Thyroid gland (tissue), 4 donors: ENCODE results near the gene RNF167. TPM values are rescaled to one million over a fixed set of nuclear protein-coding genes. Genes with fewer than 3 reads are reported as not detected.

Source experiments
- DNase-seq, 2 donors: peaks; one replicate each; pipeline ENCODE4 v3.0.0-alpha.2; 2019
- H3K27ac ChIP-seq, 3 donors: fragments of 200-600 bp; sonication (generic); 1 replicate in 2 of 3; 2 replicates in 1 of 3; pipeline ENCODE4 v1.5.1; 2016 to 2019; ENCODE audit warnings: mild to moderate bottlenecking in 1 of 3, moderate library complexity in 1 of 3
- H3K27me3 ChIP-seq: fragments of 200-600 bp; sonication (generic); one replicate; pipeline ENCODE4 v1.5.1; 2019
- H3K36me3 ChIP-seq, 2 donors: fragments of 200-600 bp; sonication (generic); one replicate each; pipeline ENCODE4 v1.5.1; 2016 to 2019
- H3K4me1 ChIP-seq, 2 donors: fragments of 200-600 bp; sonication (generic); one replicate each; pipeline ENCODE4 v1.5.1; 2017 to 2019
- H3K4me3 ChIP-seq, 3 donors: fragments of 200-600 bp; sonication (generic); replicated peaks in 1 of 3; 1 replicate in 2 of 3; 2 replicates in 1 of 3; pipeline ENCODE4 v1.5.1; 2016; ENCODE audit warnings: mild to moderate bottlenecking in 1 of 3
- H3K9me3 ChIP-seq: fragments of 200-600 bp; sonication (generic); one replicate; pipeline ENCODE4 v1.5.1; 2017
- POLR2A ChIP-seq, 2 donors: fragments of 450-650 bp; IDR thresholded peaks; one replicate each; pipeline ENCODE4 v1.6.1; 2017; ENCODE audit warnings: antibody characterized with exemption in 2 of 2, mild to moderate bottlenecking in 2 of 2, moderate library complexity in 1 of 2
- WGBS, 2 donors: methylation state at CpG; one replicate each; pipeline ENCODE4 v1.1.5; 2017; 5-methylcytosine and 5-hydroxymethylcytosine counted together
- intact Hi-C: fragments of 100-400 bp; cut with DNase I; formaldehyde crosslinking; loops from one replicate; pipeline ENCODE4 v1.15.1; 2023
- total RNA-seq, 4 donors: library from RNA; depleted of rRNA; stranded (reverse); fragments of >200 nt; gene quantifications; one replicate each; pipeline ENCODE4 v1.2.3, GENCODE V29; 2016
- TF ChIP-seq, protein P1 (sequence below), 6 experiments: fragments of 200-600 bp in 3 of 6; fragments of 450-650 bp in 3 of 6; sonication (generic) in 3 of 6; IDR thresholded peaks; one replicate each; pipeline ENCODE4 v1.5.1; 2016 to 2019; ENCODE audit warnings: antibody characterized with exemption in 6 of 6, mild to moderate bottlenecking in 2 of 6, inconsistent platforms in 1 of 6, moderate library complexity in 1 of 6

RNF167 gene
- total RNA-seq, 4 donors from 2014 or later = 47.1 to 77.0 (median 67.2) TPM

DNA sequence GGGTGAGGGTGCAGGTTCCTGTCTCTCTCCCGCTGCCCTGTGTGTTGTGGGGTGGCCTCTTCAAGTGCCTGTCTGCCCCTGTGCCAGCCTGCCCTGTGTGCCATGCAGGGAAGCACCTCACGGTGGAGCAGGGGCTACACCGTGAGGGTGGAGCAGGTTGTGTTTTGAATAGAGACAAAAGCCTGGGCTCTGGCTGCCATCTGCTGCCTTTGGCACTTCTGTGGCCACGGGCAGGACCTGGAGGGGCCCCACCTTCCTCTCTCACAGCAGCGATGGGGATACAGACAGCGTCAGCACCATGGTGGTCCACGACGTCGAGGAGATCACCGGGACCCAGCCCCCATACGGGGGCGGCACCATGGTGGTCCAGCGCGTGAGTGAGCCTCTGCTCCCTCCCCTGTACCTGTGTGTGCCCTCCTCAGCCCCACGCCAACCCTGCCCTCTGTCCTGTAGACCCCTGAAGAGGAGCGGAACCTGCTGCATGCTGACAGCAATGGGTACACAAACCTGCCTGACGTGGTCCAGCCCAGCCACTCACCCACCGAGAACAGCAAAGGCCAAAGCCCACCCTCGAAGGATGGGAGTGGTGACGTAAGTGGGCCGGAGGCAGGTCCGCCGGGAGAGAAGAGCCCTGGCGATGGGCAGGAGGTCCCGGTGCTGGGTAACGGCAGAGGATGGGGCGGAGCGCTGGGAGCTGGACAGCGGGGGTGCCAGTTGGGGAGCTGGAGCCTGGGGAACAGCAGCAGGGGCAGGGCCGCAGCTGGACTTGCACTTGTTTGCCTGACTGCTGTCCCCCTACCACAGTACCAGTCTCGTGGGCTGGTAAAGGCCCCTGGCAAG lies 46.1 kb upstream of the RNF167 start:
- DNase-seq = no peak
- no peak overlapping the region for H3K27ac ChIP-seq
- no peak overlapping the region for H3K4me3 ChIP-seq
- no peaks in the 10 kb centered on the region for H3K27me3 ChIP-seq
- H3K36me3 ChIP-seq = peaks cover 55 to 63% of the 10 kb centered on the region in 2 donors
- TF ChIP-seq POLR2A (IDR thresholded peaks at IDR 0.05) = no peak
- TF ChIP-seq, protein P1, sequence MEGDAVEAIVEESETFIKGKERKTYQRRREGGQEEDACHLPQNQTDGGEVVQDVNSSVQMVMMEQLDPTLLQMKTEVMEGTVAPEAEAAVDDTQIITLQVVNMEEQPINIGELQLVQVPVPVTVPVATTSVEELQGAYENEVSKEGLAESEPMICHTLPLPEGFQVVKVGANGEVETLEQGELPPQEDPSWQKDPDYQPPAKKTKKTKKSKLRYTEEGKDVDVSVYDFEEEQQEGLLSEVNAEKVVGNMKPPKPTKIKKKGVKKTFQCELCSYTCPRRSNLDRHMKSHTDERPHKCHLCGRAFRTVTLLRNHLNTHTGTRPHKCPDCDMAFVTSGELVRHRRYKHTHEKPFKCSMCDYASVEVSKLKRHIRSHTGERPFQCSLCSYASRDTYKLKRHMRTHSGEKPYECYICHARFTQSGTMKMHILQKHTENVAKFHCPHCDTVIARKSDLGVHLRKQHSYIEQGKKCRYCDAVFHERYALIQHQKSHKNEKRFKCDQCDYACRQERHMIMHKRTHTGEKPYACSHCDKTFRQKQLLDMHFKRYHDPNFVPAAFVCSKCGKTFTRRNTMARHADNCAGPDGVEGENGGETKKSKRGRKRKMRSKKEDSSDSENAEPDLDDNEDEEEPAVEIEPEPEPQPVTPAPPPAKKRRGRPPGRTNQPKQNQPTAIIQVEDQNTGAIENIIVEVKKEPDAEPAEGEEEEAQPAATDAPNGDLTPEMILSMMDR (IDR thresholded peaks at IDR 0.05) = no peak
- 91 to 94% methylated on average over 19 to 31 of the region's 31 CpGs for WGBS, 2 donors
- intact Hi-C loops = no loop called here
- no peaks in the 10 kb centered on the region for H3K9me3 ChIP-seq
- H3K4me1 ChIP-seq = peaks cover 0 to 3% of the 10 kb centered on the region in 2 donors

DNA sequence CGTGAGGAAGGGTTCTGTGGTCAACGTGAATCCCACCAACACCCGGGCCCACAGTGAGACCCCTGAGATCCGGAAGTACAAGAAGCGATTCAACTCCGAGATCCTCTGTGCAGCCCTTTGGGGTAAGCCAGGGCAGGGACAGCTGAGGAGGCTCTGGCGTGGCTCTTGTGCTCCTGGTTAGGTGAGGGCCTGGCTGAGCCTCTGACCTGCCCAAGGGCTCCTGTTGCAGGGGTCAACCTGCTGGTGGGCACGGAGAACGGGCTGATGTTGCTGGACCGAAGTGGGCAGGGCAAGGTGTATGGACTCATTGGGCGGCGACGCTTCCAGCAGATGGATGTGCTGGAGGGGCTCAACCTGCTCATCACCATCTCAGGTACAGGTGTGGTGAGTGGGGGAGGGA lies 44.9 kb upstream of the RNF167 start:
- no peak overlapping the region for H3K27ac ChIP-seq
- no peak overlapping the region for H3K4me3 ChIP-seq
- WGBS, 2 donors = 96 to 97% methylated on average over 10 to 13 of the region's 13 CpGs
- TF ChIP-seq, protein P1 (IDR thresholded peaks at IDR 0.05) = no peak
- no peak for TF ChIP-seq POLR2A (IDR thresholded peaks at IDR 0.05)
- H3K36me3 ChIP-seq = peaks cover 53 to 60% of the 10 kb centered on the region in 2 donors
- no peak for DNase-seq
- H3K27me3 ChIP-seq = peaks cover 6% of the 10 kb centered on the region
- peaks cover 0 to 13% of the 10 kb centered on the region in 2 donors for H3K4me1 ChIP-seq
- H3K9me3 ChIP-seq = no peaks in the 10 kb centered on the region
- intact Hi-C loops = no loop called here

DNA sequence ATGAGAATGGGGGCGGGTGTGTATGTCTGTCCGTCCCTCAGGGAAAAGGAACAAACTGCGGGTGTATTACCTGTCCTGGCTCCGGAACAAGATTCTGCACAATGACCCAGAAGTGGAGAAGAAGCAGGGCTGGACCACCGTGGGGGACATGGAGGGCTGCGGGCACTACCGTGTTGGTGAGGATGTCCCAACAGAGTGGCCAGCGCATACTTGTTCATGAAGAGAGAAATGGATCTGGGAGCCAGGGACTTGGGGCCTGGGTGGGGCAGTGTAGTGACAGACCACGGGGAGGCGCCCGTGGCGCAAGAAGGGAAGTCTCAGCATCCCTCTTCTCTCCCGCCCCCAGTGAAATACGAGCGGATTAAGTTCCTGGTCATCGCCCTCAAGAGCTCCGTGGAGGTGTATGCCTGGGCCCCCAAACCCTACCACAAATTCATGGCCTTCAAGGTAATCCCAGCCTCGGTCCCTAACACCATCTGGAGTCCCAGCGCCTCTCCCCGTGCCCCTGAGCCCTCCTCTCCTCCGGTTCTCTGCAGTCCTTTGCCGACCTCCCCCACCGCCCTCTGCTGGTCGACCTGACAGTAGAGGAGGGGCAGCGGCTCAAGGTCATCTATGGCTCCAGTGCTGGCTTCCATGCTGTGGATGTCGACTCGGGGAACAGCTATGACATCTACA lies 44.3 kb upstream of the RNF167 start:
- H3K4me1 ChIP-seq = peaks cover 4 to 20% of the 10 kb centered on the region in 2 donors
- intact Hi-C loops = no loop called here
- no peak overlapping the region for H3K27ac ChIP-seq
- no peak for DNase-seq
- H3K9me3 ChIP-seq = no peaks in the 10 kb centered on the region
- no peak overlapping the region for H3K4me3 ChIP-seq
- WGBS, 2 donors = 78 to 86% methylated on average over 24 to 26 of the region's 27 CpGs
- H3K36me3 ChIP-seq = peaks cover 46 to 54% of the 10 kb centered on the region in 2 donors
- peaks cover 8% of the 10 kb centered on the region for H3K27me3 ChIP-seq
- TF ChIP-seq, protein P1 (IDR thresholded peaks at IDR 0.05) = no peak
- TF ChIP-seq POLR2A (IDR thresholded peaks at IDR 0.05) = no peak

DNA sequence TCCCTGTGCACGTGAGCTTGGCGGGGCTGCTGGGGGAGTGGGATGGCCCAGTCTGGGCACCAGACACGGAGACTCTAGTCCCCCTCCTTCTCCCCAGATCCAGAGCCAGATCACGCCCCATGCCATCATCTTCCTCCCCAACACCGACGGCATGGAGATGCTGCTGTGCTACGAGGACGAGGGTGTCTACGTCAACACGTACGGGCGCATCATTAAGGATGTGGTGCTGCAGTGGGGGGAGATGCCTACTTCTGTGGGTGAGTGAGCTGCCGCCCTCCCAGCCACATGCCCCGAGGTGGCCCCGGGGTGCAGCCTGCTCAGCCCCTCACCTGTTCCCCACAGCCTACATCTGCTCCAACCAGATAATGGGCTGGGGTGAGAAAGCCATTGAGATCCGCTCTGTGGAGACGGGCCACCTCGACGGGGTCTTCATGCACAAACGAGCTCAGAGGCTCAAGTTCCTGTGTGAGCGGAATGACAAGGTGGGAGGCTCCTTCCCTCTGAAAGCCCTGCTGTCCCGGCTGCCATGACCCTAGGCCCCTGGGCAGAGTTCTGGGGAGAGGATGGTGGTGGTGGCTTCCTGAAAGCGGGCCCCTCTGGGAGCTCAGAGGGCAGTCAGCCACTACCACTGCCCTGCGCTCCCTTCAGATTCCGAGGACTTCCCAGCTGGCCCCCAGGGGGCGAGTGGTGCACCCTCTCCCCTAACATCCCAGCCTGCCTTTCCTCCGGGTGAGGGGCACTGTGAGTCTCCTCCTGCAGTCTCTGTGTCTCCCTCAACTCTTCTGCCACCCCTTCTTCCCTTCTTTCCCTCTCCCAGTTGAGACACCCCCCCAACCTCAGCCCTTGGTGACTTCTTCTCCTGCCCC lies 43.5 kb upstream of the RNF167 start:
- no peak overlapping the region for H3K27ac ChIP-seq
- no peaks in the 10 kb centered on the region for H3K9me3 ChIP-seq
- 89 to 92% methylated on average over 13 to 27 of the region's 27 CpGs for WGBS, 2 donors
- DNase-seq = no peak
- intact Hi-C loops = no loop called here
- TF ChIP-seq POLR2A (IDR thresholded peaks at IDR 0.05) = no peak
- TF ChIP-seq, protein P1 (IDR thresholded peaks at IDR 0.05) = no peak
- no peak overlapping the region for H3K4me3 ChIP-seq
- H3K27me3 ChIP-seq = peaks cover 8% of the 10 kb centered on the region
- H3K4me1 ChIP-seq = peaks cover 5 to 23% of the 10 kb centered on the region in 2 donors
- peaks cover 38 to 46% of the 10 kb centered on the region in 2 donors for H3K36me3 ChIP-seq
